Breast epithelium (tissue), 3 donors: ENCODE data around the gene TOMM7.

ENCODE experiments used
- POLR2A ChIP-seq: fragments of 450-650 bp; IDR thresholded peaks from one replicate; pipeline ENCODE4 v1.6.1; 2016; ENCODE audit warnings: antibody characterized with exemption, mild to moderate bottlenecking, moderate library complexity
- TF ChIP-seq, protein P1 (sequence below), 3 donors: fragments of 450-650 bp; IDR thresholded peaks; one replicate each; pipeline ENCODE4 v1.5.1; 2016 to 2017; ENCODE audit warnings: antibody characterized with exemption in 3 of 3, mild to moderate bottlenecking in 3 of 3, moderate library complexity in 3 of 3

DNA sequence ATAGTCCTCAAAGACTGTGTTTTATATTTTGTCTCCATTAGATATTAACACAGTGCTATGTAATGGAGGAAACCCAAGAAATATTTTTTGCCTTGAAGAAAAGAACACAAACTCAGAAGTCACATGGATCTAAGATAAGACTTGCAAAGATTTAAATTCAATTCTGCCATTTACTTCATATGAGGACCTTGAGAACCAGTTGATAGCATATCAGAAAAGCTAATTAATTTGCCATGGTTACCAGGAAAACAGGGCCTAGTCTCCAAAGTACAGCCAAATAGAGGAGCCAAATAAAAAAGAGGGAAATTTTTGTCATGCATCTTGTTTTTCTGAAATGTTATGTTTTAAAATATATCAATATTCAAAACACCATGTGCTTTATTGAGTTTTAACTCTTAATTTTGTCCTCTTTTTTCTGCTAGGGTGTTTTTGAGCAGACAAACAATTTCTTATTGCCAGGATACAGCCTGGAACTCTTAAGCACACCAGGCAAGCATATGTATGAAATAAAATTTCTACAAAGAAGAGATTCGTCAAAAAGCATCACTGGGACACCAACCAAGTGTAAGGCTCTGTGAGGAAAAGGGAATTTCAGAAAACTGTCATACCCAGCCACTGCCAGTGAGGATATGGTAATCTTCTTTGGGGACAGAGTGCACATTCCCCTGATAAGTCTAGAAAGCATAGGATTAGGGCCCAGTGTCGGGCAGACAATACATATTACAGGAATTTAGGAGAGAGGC, 10.6 kb upstream of the TOMM7 start:
- TF ChIP-seq, protein P1, sequence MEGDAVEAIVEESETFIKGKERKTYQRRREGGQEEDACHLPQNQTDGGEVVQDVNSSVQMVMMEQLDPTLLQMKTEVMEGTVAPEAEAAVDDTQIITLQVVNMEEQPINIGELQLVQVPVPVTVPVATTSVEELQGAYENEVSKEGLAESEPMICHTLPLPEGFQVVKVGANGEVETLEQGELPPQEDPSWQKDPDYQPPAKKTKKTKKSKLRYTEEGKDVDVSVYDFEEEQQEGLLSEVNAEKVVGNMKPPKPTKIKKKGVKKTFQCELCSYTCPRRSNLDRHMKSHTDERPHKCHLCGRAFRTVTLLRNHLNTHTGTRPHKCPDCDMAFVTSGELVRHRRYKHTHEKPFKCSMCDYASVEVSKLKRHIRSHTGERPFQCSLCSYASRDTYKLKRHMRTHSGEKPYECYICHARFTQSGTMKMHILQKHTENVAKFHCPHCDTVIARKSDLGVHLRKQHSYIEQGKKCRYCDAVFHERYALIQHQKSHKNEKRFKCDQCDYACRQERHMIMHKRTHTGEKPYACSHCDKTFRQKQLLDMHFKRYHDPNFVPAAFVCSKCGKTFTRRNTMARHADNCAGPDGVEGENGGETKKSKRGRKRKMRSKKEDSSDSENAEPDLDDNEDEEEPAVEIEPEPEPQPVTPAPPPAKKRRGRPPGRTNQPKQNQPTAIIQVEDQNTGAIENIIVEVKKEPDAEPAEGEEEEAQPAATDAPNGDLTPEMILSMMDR (IDR thresholded peaks at IDR 0.05): no peak
- TF ChIP-seq POLR2A: no peak
